Measurements from ENCODE around the gene NKAIN4. TPM values are rescaled to one million over a fixed set of nuclear protein-coding genes. Genes with fewer than 3 reads are reported as not detected.

The NKAIN4 gene
- total RNA-seq, 3 donors from 2014 or later, result not detected

- no peaks in the 10 kb centered on the region for H3K9me3 ChIP-seq
- peaks cover 0 to 51% of the 10 kb centered on the region in 2 donors for H3K27me3 ChIP-seq
- no peak overlapping the region for H3K4me3 ChIP-seq
- H3K4me1 ChIP-seq, result no peaks in the 10 kb centered on the region
- no peak overlapping the region for H3K27ac ChIP-seq
- TF ChIP-seq, protein P1, sequence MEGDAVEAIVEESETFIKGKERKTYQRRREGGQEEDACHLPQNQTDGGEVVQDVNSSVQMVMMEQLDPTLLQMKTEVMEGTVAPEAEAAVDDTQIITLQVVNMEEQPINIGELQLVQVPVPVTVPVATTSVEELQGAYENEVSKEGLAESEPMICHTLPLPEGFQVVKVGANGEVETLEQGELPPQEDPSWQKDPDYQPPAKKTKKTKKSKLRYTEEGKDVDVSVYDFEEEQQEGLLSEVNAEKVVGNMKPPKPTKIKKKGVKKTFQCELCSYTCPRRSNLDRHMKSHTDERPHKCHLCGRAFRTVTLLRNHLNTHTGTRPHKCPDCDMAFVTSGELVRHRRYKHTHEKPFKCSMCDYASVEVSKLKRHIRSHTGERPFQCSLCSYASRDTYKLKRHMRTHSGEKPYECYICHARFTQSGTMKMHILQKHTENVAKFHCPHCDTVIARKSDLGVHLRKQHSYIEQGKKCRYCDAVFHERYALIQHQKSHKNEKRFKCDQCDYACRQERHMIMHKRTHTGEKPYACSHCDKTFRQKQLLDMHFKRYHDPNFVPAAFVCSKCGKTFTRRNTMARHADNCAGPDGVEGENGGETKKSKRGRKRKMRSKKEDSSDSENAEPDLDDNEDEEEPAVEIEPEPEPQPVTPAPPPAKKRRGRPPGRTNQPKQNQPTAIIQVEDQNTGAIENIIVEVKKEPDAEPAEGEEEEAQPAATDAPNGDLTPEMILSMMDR (IDR thresholded peaks at IDR 0.05), result no peak
- TF ChIP-seq POLR2AphosphoS5 (IDR thresholded peaks at IDR 0.05) (no peak), POLR2A (IDR thresholded peaks at IDR 0.05) (no peak)
- DNase-seq (ENCODE audit: low spot score in 2 of 2), result no peak
- H3K36me3 ChIP-seq, result no peaks in the 10 kb centered on the region
- intact Hi-C loops (cut with DNase I; ENCODE audit: low total_unique reads), result no loop called here
Measured at GRCh38 chr20:63240004-63240403, 14.3 kb downstream of the NKAIN4 start.

- Histone ChIP-seq H3K4me1 (no peaks in the 10 kb centered on the region), H3K4me3 (no peak overlapping the region), H3K27me3 (peaks cover 0 to 52% of the 10 kb centered on the region in 2 donors), H3K9me3 (no peaks in the 10 kb centered on the region), H3K36me3 (no peaks in the 10 kb centered on the region), H3K27ac (no peak overlapping the region)
- intact Hi-C loops (cut with DNase I; ENCODE audit: low total_unique reads), result no loop called here
- TF ChIP-seq POLR2A (IDR thresholded peaks at IDR 0.05) (no peak), POLR2AphosphoS5 (IDR thresholded peaks at IDR 0.05) (no peak)
- TF ChIP-seq, protein P1 (IDR thresholded peaks at IDR 0.05), result no peak
- no peak for DNase-seq (ENCODE audit: low spot score in 2 of 2)
Measured at GRCh38 chr20:63239431-63239830, 14.8 kb downstream of the NKAIN4 start.

DNA sequence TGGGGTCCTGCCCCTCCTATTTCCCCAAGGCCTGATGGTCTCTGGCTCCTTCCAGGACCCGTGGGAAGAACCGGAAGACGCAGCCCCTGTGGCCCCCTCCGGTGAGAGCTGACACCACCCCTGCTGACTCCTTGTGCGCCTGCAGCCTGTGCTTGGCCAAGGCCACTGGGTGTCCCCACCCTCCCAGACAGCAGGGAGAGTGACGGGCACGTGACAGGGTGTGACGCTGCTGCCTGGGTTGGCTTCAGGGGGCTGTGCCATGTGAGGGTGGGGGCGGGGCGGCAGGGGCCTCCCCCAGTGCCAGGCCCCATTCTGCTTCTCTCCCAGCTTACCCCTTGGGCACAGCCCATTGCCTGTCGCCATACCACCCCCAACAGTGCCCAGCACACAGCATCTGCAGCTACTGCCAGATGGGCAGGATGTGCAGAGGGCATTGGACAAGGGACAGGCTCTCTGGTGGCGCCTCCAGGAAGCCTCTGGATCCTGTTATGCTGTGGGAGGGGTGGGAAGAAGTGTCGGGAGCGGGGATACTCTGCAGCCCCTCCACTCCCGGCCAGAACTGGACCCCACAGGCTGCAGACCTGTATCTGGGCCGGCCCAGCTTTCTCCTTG lies 15.6 kb downstream of the NKAIN4 start:
- H3K27me3 ChIP-seq, result peaks cover 0 to 55% of the 10 kb centered on the region in 2 donors
- no peaks in the 10 kb centered on the region for H3K9me3 ChIP-seq
- no peaks in the 10 kb centered on the region for H3K4me1 ChIP-seq
- intact Hi-C loops (cut with DNase I; ENCODE audit: low total_unique reads), result no loop called here
- DNase-seq (ENCODE audit: low spot score in 2 of 2), result no peak
- H3K36me3 ChIP-seq, result no peaks in the 10 kb centered on the region
- H3K4me3 ChIP-seq, result no peak overlapping the region
- no peak overlapping the region for H3K27ac ChIP-seq
- TF ChIP-seq POLR2A (IDR thresholded peaks at IDR 0.05) (no peak), POLR2AphosphoS5 (IDR thresholded peaks at IDR 0.05) (no peak)
- TF ChIP-seq, protein P1 (IDR thresholded peaks at IDR 0.05), result no peak

GRCh38 chr20:63238031-63238430 lies 16.2 kb downstream of the NKAIN4 start:
- H3K36me3 ChIP-seq, result no peaks in the 10 kb centered on the region
- H3K4me1 ChIP-seq, result no peaks in the 10 kb centered on the region
- no peak for DNase-seq (ENCODE audit: low spot score in 2 of 2)
- peaks cover 0 to 56% of the 10 kb centered on the region in 2 donors for H3K27me3 ChIP-seq
- no peaks in the 10 kb centered on the region for H3K9me3 ChIP-seq
- intact Hi-C loops (cut with DNase I; ENCODE audit: low total_unique reads), result no loop called here
- H3K27ac ChIP-seq, result no peak overlapping the region
- H3K4me3 ChIP-seq, result no peak overlapping the region
- TF ChIP-seq POLR2A (IDR thresholded peaks at IDR 0.05), result no peak

DNA sequence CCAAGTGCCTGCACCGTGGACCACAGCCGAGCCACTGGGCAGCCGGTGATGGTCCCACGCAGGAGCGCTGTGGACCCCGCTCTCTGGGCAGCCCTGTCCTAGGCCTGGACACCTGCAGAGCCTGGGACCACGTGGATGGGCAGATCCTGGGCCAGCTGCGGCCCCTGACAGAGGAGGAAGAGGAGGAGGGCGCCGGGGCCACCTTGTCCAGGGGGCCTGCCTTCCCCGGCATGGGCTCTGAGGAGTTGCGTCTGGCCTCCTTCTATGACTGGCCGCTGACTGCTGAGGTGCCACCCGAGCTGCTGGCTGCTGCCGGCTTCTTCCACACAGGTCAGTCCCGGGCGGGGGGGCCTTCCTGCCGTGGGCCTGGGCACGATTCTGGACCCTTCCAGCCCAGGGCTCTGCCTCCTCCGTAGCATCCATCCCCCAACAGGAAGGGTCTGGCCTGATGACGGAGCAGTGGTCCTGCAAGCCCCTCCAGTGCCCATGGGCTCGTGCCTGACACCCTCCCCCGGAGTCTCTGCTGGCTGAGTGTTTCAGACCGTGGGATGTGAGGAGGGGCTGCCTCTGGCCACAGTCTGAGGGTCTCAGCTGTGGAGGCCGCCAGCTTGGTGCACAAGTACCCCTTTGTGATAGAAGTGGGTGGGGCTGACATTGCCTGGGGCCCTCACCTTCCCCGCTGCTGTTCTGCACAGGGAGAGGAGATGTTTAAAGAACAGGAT lies 18.0 kb downstream of the NKAIN4 start:
- H3K9me3 ChIP-seq, result no peaks in the 10 kb centered on the region
- no peaks in the 10 kb centered on the region for H3K36me3 ChIP-seq
- no peaks in the 10 kb centered on the region for H3K4me1 ChIP-seq
- TF ChIP-seq, protein P1 (IDR thresholded peaks at IDR 0.05), result no peak
- no peak for TF ChIP-seq POLR2AphosphoS5 (IDR thresholded peaks at IDR 0.05)
- peaks cover 0 to 57% of the 10 kb centered on the region in 2 donors for H3K27me3 ChIP-seq
- H3K4me3 ChIP-seq, result no peak overlapping the region
- no peak overlapping the region for H3K27ac ChIP-seq
- intact Hi-C loops (cut with DNase I; ENCODE audit: low total_unique reads), result no loop called here
- no peak for DNase-seq (ENCODE audit: low spot score in 2 of 2)

Data from breast epithelium (tissue), 4 donors.